Activated CD4-positive, alpha-beta T cell treated with anti-CD3 and anti-CD28 coated beads, Interleukin-2, amount 50 U/mL, for 1 hour (primary cell): ENCODE data around the gene TAF11L12.
"Not testable (repeated sequence)": the region's sequence is repeated elsewhere in the genome, so short reads cannot be mapped to it uniquely, and the experiment has no call there.

ENCODE experiments used
- DNase-seq: peaks from one replicate; pipeline ENCODE4 v3.0.0-alpha.2; 2020

The TAF11L12 gene

DNA sequence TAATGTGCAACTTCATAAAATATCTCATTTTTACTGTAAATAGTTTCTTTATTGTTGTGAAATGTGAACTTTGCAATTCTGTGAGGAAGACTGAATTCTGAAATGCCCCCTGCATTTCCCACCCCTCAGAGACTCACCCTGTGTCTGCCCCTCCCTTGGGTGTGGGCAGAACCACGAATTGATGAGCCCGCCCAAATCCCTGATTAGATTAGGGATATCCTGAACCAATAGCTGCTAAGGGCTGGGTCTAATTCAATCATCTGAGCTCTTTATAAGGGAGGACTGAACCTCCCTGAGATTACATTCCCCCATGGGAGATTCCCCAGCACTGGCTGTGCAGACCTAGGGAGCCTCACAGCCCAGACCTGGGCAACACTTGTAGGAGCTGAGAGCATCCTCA, at the start of gene TAF11L12:
TAF11L12 (plus strand) TSS at position 301 of the 400 bp plus-strand sequence.
- DNase-seq: not testable (repeated sequence)

DNA sequence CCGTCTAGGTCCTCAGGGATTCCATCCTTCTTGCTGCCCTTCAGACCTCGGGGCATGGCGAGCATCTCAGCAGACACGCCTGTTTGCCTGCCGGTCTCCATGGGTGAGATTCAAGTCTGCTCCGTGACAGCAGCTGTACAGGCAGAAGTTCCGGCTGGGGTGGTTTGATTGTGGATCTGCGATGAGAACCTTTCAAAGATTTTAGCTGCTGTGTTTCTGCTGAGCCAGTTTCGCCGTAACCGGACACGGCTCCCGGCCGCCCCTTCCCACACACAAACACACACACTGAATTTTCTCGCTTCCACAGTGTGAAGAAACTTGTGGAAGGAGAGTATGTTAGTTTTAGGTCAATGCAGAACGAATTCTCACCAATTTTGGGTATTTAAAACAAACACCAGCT, 24.5 kb upstream of the TAF11L12 start, which contains the start of gene TAF11L7:
TAF11L7 (minus strand) TSS at position 101 of the 400 bp plus-strand sequence.
- not testable (repeated sequence) for DNase-seq

DNA sequence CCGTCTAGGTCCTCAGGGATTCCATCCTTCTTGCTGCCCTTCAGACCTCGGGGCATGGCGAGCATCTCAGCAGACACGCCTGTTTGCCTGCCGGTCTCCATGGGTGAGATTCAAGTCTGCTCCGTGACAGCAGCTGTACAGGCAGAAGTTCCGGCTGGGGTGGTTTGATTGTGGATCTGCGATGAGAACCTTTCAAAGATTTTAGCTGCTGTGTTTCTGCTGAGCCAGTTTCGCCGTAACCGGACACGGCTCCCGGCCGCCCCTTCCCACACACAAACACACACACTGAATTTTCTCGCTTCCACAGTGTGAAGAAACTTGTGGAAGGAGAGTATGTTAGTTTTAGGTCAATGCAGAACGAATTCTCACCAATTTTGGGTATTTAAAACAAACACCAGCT, 19.3 kb upstream of the TAF11L12 start, which contains the start of gene TAF11L8:
TAF11L8 (minus strand) TSS at position 101 of the 400 bp plus-strand sequence.
- DNase-seq: not testable (repeated sequence)

DNA sequence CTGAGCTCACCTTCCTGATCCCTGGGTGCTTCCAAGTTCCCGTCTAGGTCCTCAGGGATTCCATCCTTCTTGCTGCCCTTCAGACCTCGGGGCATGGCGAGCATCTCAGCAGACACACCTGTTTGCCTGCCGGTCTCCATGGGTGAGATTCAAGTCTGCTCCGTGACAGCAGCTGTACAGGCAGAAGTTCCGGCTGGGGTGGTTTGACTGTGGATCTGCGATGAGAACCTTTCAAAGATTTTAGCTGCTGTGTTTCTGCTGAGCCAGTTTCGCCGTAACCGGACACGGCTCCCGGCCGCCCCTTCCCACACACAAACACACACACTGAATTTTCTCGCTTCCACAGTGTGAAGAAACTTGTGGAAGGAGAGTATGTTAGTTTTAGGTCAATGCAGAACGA, 15.9 kb upstream of the TAF11L12 start, which contains the start of gene TAF11L9:
TAF11L9 (minus strand) TSS at position 140 of the 400 bp plus-strand sequence.
- not testable (repeated sequence) for DNase-seq

DNA sequence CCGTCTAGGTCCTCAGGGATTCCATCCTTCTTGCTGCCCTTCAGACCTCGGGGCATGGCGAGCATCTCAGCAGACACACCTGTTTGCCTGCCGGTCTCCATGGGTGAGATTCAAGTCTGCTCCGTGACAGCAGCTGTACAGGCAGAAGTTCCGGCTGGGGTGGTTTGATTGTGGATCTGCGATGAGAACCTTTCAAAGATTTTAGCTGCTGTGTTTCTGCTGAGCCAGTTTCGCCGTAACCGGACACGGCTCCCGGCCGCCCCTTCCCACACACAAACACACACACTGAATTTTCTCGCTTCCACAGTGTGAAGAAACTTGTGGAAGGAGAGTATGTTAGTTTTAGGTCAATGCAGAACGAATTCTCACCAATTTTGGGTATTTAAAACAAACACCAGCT, 12.5 kb upstream of the TAF11L12 start, which contains the start of gene TAF11L10:
TAF11L10 (minus strand) TSS at position 101 of the 400 bp plus-strand sequence.
- DNase-seq: not testable (repeated sequence)

DNA sequence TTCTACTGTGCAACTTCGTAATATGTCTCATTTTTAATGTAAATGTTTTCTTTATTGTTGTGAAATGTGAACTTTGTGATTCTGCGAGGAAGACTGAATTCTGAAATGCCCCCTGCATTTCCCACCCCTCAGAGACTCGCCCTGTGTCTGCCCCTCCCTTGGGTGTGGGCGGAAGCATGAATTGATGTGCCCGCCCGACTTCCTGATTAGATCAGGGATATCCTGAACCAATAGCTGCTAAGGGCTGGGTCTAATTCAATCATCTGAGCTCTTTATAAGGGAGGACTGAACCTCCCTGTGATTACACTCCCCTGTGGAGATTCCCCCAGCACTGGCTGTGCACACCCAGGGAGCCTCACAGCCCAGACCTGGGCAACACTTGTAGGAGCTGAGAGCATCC, 6.3 kb upstream of the TAF11L12 start, which contains the start of gene TAF11L11:
TAF11L11 (plus strand) TSS at position 304 of the 400 bp plus-strand sequence.
- DNase-seq: not testable (repeated sequence)

DNA sequence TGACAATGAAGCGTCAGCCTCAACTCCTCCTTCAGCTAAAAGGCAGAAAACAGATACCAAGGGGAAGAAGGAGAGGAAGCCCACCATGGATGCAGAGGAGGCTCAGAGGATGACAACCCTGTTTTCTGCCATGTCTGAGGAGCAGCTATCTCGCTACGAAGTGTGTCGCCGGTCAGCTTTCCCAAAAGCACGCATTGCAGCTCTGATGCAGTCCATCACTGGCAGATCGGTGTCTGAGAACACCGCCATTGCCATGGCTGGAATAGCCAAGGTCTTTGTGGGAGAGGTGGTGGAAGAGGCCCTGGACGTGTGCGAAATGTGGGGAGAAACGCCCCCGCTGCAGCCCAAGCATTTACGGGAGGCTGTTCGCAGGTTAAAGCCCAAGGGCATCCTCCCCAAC, 5.2 kb upstream of the TAF11L12 start:
- no peak for DNase-seq

DNA sequence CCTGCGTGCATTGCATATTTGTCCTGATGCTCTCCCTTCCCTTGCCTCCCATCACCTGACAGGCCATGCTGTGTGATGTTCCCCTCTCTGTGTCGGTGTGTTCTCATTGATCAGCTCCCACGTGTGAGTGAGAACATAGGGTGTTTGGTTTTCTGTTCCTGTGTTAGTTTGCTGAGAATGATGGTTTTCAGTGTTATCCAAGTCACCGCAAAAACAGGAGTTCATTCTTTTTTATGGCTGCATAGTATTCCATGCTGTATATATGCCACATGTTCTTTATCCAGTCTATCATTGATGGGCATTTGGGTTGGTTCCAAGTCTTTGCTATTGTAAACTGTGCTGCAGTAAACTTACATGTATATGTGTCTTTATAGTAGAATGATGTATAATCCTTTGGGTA, 2.7 kb upstream of the TAF11L12 start:
- DNase-seq: not testable (repeated sequence)

DNA sequence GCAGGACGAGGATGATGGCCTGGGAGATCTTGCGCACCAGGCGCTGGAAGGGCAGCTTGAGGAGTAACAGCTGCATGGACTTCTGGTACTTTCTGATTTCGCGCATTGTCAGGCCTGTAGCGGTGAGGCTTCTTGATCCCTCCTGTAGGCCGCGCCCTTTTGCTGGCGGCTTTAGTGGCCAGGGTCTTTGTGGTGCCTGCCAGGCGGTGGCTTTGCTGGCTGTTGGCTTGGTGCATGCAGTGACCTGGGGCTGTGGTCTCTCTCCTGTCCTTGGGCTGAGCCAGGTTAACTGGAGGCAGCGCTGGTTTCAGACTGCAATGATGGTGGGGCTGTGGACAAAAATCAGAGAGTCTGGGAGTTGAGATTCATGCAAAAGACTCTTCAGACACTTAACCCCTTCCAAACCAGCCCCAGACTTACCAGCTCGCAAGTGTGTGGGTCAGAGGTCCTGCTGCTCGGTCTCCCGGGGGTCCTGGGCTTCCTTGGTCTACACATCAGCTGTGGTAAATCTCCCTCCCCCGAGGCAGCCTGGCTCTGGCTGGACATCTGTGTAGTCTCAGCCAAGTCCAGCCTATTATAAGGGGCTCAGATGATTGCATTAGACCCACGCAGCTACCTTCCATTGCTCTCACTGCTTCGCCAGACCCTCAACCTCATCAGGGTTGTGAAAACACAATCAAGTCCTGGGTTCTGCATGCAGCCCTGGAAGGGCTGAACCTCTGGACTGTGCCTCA, 4.8 kb downstream of the TAF11L12 start:
- no peak for DNase-seq

DNA sequence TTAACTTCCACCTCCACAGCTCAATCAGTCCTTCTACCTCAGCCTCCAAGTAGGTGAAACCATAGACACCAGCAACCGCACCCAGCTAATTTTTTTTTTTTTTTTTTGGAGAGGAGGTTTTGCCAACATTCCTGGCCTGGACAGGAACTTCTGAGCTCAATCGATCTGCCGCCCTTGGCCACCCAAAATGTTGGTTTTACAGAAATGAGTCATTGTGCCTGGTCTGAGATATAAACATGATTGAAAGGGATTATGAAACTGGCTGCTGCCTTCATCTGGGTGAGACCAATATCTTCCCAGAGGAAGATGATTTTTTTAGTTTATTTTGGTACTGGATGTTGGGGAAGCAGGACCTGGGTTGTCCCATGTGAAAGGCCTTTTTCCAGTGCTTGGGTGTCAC, 9.2 kb downstream of the TAF11L12 start:
- DNase-seq: no peak

DNA sequence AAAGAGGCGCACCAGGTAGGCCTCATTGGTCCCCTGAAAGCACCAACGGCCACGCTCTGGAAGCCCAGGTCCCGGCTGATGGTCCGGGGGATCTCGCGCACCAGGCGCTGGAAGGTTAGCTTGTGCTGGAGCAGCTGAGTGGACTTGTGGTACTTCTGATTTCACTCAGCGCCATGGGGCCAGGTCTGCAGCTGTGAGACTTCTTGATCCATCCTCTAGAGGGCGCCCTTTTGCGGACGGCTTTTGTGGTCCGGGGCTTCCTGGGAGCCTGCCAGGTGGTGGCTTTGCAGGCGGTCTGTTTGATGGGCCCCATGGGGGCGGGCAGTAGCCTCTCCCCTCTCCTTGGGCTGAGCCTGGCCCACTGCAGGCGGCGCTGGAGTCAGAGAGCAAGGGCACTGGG, 10.4 kb downstream of the TAF11L12 start:
- DNase-seq: no peak

DNA sequence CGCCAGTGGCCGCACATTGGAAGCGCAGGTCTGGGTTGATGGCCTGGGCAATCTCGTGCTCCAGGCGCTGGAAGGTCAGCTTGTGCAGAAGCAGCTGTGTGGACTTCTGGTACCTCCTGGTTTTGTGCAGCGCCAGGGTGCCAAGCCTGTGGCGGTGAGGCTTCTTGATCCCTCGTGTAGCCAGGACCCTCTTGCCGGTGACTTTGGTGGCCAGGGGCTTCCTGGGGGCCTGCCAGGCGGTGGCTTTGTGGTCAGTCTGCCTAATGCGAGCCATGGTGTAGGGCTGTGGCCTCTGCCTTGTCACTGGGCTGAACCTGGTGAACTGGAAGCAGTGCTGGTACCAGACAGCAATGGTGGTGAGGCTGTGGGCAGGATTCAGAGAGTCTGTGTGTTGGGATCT, 15.5 kb downstream of the TAF11L12 start:
- no peak for DNase-seq

DNA sequence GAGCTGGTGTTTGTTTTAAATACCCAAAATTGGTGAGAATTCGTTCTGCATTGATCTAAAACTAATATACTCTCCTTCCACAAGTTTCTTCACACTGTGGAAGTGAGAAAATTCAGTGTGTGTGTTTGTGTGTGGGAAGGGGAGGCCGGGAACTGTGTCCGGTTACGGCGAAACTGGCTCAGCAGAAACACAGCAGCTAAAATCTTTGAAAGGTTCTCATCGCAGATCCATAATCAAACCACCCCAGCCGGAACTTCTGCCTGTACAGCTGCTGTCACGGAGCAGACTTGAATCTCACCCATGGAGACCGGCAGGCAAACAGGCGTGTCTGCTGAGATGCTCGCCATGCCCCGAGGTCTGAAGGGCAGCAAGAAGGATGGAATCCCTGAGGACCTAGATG, 21.6 kb downstream of the TAF11L12 start, which contains the start of gene TAF11L13:
TAF11L13 (plus strand) TSS at position 301 of the 400 bp plus-strand sequence.
- DNase-seq: not testable (repeated sequence)

DNA sequence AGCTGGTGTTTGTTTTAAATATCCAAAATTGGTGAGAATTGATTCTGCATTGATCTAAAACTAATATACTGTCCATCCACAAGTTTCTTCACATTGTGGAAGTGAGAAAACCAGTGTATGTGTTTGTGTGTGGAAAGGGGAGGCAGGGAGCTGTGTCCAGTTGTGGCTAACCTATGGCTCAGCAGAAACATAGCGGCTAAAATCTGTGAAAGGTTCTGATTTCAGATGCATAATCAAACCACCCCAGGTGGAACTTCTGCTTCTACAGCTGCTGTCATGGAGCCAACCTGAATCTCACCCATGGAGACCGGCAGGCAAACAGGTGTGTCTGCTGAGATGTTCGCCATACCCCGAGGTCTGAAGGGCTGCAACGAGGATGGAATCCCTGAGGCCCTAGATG, 24.0 kb downstream of the TAF11L12 start, which contains the start of gene TAF11L14:
TAF11L14 (plus strand) TSS at position 301 of the 400 bp plus-strand sequence.
- DNase-seq: no peak

DNA sequence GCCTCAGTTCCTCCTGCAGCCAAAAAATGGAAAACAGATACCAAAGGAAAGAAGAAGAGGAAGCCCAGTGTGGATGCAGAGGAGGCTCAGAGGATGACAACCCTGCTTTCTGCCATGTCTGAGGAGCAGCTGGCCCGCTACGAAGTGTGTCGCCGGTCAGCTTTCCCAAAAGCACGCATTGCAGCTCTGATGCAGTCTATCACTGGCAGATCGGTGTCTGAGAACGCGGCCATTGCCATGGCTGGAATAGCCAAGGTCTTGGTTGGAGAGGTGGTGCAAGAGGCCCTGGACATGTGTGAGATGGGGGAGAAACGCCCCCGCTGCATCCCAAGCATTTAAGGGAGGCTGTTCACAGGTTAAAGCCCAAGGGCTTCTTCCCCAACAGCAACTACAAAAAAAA, 39.0 kb downstream of the TAF11L12 start:
- DNase-seq: not testable (repeated sequence)

DNA sequence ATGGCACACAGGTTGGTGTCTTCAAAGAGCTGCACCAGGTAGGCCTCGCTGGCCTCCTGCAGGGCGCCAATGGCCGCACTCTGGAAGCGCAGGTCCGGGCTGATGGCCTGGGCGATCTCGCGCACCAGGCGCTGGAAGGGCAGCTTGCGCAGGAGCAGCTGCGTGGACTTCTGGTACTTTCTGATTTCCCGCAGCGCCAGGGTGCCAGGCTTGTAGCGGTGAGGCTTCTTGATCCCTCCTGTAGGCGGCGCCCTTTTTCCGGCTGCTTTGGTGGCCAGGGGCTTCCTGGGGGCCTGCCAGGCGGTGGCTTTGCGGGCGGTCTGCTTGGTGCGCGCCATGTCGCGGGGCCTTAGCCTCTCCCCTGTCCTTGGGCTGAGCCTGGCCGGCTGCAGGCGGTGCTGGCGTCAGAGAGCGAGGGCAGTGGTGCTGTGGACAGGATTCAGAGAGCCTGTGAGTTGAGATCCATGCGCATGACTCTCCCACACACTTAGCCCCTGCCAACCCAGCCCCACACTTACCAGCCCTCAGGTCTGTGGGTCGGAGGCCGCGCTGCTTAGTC, 45.1 kb downstream of the TAF11L12 start:
- not testable (repeated sequence) for DNase-seq

DNA sequence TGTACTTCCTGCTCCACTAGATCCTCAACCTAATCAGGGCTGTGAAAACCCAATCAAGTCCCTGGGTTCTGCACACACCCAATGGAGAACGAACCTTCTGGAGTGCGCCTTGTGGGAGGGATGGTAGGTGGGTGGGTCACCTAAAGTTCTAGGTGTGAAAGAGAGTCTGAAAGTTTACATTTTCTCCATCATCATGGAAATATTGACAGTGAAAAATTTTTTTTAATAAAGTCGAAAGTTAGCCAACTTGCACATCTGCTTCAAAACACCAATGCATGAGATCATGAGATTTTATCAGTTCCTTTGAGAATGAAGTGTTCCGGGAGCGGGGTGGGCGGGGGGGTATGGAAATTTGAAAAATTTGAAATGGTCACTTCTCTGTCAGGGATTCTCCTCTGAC, 45.7 kb downstream of the TAF11L12 start:
- no peak for DNase-seq
